Chondrocyte (in vitro differentiated cells): Measurements from ENCODE around the gene PRR20B. TPM values are rescaled to one million over a fixed set of nuclear protein-coding genes. Genes with fewer than 3 reads are reported as not detected.
A peak's percentile ranks its signal among the peaks of the same experiment; 100 is the strongest.
"Not testable (repeated sequence)": the region's sequence is repeated elsewhere in the genome, so short reads cannot be mapped to it uniquely, and the experiment has no call there.

ENCODE experiments used
- DNase-seq: peaks from one replicate; pipeline ENCODE4 v3.0.0; 2021; ENCODE audit warnings: mixed read lengths, low spot score
- H3K27ac Mint-ChIP-seq: one replicate; pipeline ENCODE4 v1.8.0; 2021; ENCODE audit warnings: mild to moderate bottlenecking, moderate library complexity, mixed read lengths; ENCODE audit not compliant: unreplicated experiment
- H3K27me3 Mint-ChIP-seq: 2 replicates; pipeline ENCODE4 v1.8.0; 2021; ENCODE audit warnings: low read depth, mixed read lengths
- H3K36me3 Mint-ChIP-seq: 2 replicates; pipeline ENCODE4 v1.8.0; 2021; ENCODE audit warnings: low read depth, mixed read lengths
- H3K4me1 Mint-ChIP-seq: 2 replicates; pipeline ENCODE4 v1.8.0; 2021; ENCODE audit warnings: low read depth, mild to moderate bottlenecking, mixed read lengths
- H3K4me3 Mint-ChIP-seq: one replicate; pipeline ENCODE4 v1.8.0; 2021; ENCODE audit warnings: mild to moderate bottlenecking, moderate library complexity, mixed read lengths; ENCODE audit not compliant: unreplicated experiment
- H3K9me3 Mint-ChIP-seq: 2 replicates; pipeline ENCODE4 v1.8.0; 2021; ENCODE audit warnings: low read depth, mixed read lengths
- CTCF ChIP-seq: fragments of 200-600 bp; sonication (generic); IDR thresholded peaks from 2 replicates; pipeline ENCODE4 v1.5.0; 2021; ENCODE audit warnings: antibody characterized with exemption, mild to moderate bottlenecking, moderate library complexity
- long read RNA-seq: library from polyadenylated mRNA; stranded (forward); transcript quantifications from one replicate; pipeline ENCODE4 v2.0.0, GENCODE V29; 2021
- total RNA-seq: library from RNA; stranded (reverse); gene quantifications from 3 replicates; pipeline ENCODE4 v1.2.1, GENCODE V29; 2021

The PRR20B gene
- total RNA-seq = not detected in 3 replicates
- long read RNA-seq = 0 reads

GRCh38 chr13:57147188-57147587 is at the start of gene PRR20B:
PRR20B (plus strand) TSS chr13:57147488; CDS start chr13:57147875, 387 bp downstream.
- not testable (repeated sequence) for H3K27me3 Mint-ChIP-seq, H3K36me3 Mint-ChIP-seq, H3K27ac Mint-ChIP-seq, DNase-seq, H3K9me3 Mint-ChIP-seq, H3K4me3 Mint-ChIP-seq, H3K4me1 Mint-ChIP-seq

- no peak for DNase-seq
- no peaks in the 10 kb centered on the region for H3K4me1 Mint-ChIP-seq
- H3K36me3 Mint-ChIP-seq = no peaks in the 10 kb centered on the region
- H3K27ac Mint-ChIP-seq = no peak overlapping the region
- no peaks in the 10 kb centered on the region for H3K27me3 Mint-ChIP-seq
- H3K4me3 Mint-ChIP-seq = no peak overlapping the region
- TF ChIP-seq CTCF = no peak
- H3K9me3 Mint-ChIP-seq = peaks cover 28% of the 10 kb centered on the region
These were observed 32.3 kb upstream of the PRR20B start for GRCh38 chr13:57114945-57115344.

GRCh38 chr13:57123681-57124080 is 23.6 kb upstream of the PRR20B start:
- no peaks in the 10 kb centered on the region for H3K36me3 Mint-ChIP-seq
- TF ChIP-seq CTCF = no peak
- H3K4me3 Mint-ChIP-seq = no peak overlapping the region
- H3K9me3 Mint-ChIP-seq = no peaks in the 10 kb centered on the region
- H3K27ac Mint-ChIP-seq = peak overlapping the region; percentile 67
- no peak for DNase-seq
- H3K4me1 Mint-ChIP-seq = peaks cover 16% of the 10 kb centered on the region
- H3K27me3 Mint-ChIP-seq = no peaks in the 10 kb centered on the region

GRCh38 chr13:57128909-57129308 is 18.4 kb upstream of the PRR20B start:
- Mint-ChIP-seq H3K36me3 (no peaks in the 10 kb centered on the region), H3K27me3 (no peaks in the 10 kb centered on the region), H3K27ac (no peak overlapping the region), H3K4me3 (no peak overlapping the region), H3K4me1 (peaks cover 3% of the 10 kb centered on the region), H3K9me3 (no peaks in the 10 kb centered on the region)
- no peak for DNase-seq
- no peak for TF ChIP-seq CTCF

- Mint-ChIP-seq H3K4me3 (no peak overlapping the region), H3K27ac (no peak overlapping the region), H3K4me1 (no peaks in the 10 kb centered on the region), H3K36me3 (no peaks in the 10 kb centered on the region), H3K27me3 (no peaks in the 10 kb centered on the region), H3K9me3 (no peaks in the 10 kb centered on the region)
- no peak for DNase-seq
- TF ChIP-seq CTCF = no peak
These were observed 11.2 kb upstream of the PRR20B start for GRCh38 chr13:57136093-57136492.

- DNase-seq = no peak
- TF ChIP-seq CTCF = no peak
- H3K27me3 Mint-ChIP-seq = no peaks in the 10 kb centered on the region
- no peaks in the 10 kb centered on the region for H3K9me3 Mint-ChIP-seq
- H3K4me1 Mint-ChIP-seq = no peaks in the 10 kb centered on the region
- H3K4me3 Mint-ChIP-seq = no peak overlapping the region
- H3K27ac Mint-ChIP-seq = no peak overlapping the region
- H3K36me3 Mint-ChIP-seq = no peaks in the 10 kb centered on the region
These were observed 9.7 kb upstream of the PRR20B start for GRCh38 chr13:57137585-57137984.
